Peyer's patch (tissue), 4 donors: ENCODE data around the gene TMEM164.

ENCODE experiments used
- POLR2A ChIP-seq, 2 donors: fragments of 450-650 bp; IDR thresholded peaks; one replicate each; pipeline ENCODE4 v1.5.1; 2017; ENCODE audit warnings: antibody characterized with exemption in 2 of 2, mild to moderate bottlenecking in 2 of 2, moderate library complexity in 2 of 2
- TF ChIP-seq, protein P1 (sequence below), 6 experiments: fragments of 450-650 bp in 4 of 6; fragments of 200-600 bp in 2 of 6; sonication (generic) in 1 of 6; IDR thresholded peaks; one replicate each; pipeline ENCODE4 v1.5.1; 2017 to 2019; ENCODE audit warnings: antibody characterized with exemption in 6 of 6, mild to moderate bottlenecking in 3 of 6, moderate library complexity in 1 of 6

DNA sequence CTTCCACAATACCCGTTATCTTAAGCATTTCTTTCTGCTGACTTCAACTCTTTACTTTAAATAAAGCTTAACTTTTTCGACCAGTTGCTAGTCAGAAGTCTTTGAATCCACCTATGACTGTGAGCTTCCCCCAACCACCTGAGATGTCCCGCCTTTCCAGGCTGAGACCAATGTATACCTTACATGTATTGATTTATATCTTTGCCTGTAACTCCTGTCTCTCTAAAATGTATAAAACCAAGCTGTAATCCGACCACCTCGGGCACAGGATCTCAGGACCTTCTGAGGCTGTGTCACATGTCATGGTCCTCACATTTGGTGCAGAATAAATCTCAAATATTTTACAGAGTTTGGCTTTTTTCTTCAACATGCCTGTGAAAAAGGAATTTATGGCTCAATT lies 2.9 kb upstream of the TMEM164 start:
- TF ChIP-seq, protein P1, sequence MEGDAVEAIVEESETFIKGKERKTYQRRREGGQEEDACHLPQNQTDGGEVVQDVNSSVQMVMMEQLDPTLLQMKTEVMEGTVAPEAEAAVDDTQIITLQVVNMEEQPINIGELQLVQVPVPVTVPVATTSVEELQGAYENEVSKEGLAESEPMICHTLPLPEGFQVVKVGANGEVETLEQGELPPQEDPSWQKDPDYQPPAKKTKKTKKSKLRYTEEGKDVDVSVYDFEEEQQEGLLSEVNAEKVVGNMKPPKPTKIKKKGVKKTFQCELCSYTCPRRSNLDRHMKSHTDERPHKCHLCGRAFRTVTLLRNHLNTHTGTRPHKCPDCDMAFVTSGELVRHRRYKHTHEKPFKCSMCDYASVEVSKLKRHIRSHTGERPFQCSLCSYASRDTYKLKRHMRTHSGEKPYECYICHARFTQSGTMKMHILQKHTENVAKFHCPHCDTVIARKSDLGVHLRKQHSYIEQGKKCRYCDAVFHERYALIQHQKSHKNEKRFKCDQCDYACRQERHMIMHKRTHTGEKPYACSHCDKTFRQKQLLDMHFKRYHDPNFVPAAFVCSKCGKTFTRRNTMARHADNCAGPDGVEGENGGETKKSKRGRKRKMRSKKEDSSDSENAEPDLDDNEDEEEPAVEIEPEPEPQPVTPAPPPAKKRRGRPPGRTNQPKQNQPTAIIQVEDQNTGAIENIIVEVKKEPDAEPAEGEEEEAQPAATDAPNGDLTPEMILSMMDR (IDR thresholded peaks at IDR 0.05), result no peak
- no peak for TF ChIP-seq POLR2A (IDR thresholded peaks at IDR 0.05)
